ENCODE data around the gene PPP4R2. TPM values are rescaled to one million over a fixed set of nuclear protein-coding genes. Genes with fewer than 3 reads are reported as not detected.

Gene PPP4R2
- total RNA-seq, 2 donors from 2014 or later: 60.3 to 92.9 TPM

DNA sequence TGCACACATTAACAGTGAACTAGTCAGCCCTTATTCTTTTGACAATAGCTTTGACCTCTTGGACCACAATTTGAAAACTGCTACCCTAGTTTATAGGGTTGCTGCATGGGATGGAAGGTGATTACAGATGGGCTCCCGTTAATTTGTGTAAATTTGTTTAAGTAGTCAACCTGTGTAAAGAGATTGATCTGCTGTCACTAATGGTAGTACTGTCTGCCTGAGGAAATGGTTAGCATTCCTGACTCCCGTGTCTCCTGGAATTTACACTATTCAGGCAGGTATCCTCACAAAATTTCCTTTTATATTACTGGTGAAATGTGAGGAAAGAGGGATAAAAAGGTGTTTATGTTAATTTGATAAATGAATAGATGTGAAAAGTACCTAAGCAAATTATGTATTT is 49.6 kb downstream of the PPP4R2 start:
- Histone ChIP-seq H3K9ac (ENCODE audit: low read depth in 2 of 2, low read length in 2 of 2) (no peak overlapping the region), H3K9me3 (no peaks in the 10 kb centered on the region), H3K4me1 (peaks cover 2% of the 10 kb centered on the region), H3K36me3 (no peaks in the 10 kb centered on the region), H3K27me3 (no peaks in the 10 kb centered on the region), H3K4me3 (no peak overlapping the region), H3K27ac (no peak overlapping the region)
- TF ChIP-seq, protein P1, sequence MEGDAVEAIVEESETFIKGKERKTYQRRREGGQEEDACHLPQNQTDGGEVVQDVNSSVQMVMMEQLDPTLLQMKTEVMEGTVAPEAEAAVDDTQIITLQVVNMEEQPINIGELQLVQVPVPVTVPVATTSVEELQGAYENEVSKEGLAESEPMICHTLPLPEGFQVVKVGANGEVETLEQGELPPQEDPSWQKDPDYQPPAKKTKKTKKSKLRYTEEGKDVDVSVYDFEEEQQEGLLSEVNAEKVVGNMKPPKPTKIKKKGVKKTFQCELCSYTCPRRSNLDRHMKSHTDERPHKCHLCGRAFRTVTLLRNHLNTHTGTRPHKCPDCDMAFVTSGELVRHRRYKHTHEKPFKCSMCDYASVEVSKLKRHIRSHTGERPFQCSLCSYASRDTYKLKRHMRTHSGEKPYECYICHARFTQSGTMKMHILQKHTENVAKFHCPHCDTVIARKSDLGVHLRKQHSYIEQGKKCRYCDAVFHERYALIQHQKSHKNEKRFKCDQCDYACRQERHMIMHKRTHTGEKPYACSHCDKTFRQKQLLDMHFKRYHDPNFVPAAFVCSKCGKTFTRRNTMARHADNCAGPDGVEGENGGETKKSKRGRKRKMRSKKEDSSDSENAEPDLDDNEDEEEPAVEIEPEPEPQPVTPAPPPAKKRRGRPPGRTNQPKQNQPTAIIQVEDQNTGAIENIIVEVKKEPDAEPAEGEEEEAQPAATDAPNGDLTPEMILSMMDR (IDR thresholded peaks at IDR 0.05): no peak
- intact Hi-C loops (cut with DNase I): no loop called here
- no peak for DNase-seq

DNA sequence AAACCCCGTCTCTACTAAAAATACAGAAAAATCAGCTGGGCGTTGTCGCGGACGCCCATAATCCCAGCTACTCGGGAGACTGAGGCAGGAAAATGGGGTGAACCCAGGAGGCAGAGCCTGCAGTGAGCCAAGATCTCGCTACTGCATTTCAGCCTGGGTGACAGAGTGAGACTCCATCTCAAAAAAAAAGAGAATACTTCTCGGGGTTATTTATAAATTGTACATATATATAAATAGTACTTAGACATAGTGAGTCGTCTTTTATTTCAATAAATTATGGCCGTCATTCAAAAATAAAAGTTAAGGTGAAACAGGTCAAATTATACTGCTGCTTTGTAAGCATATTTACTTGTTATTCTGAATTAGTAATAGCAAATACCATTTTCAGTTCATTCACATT is 52.7 kb downstream of the PPP4R2 start:
- peaks cover 1% of the 10 kb centered on the region for H3K4me1 ChIP-seq
- DNase-seq: no peak
- TF ChIP-seq, protein P1 (IDR thresholded peaks at IDR 0.05): no peak
- intact Hi-C loops (cut with DNase I): no loop called here
- no peak overlapping the region for H3K9ac ChIP-seq (ENCODE audit: low read depth in 2 of 2, low read length in 2 of 2)
- H3K4me3 ChIP-seq: no peak overlapping the region
- H3K27ac ChIP-seq: no peak overlapping the region
- H3K9me3 ChIP-seq: no peaks in the 10 kb centered on the region
- H3K36me3 ChIP-seq: no peaks in the 10 kb centered on the region
- no peaks in the 10 kb centered on the region for H3K27me3 ChIP-seq

DNA sequence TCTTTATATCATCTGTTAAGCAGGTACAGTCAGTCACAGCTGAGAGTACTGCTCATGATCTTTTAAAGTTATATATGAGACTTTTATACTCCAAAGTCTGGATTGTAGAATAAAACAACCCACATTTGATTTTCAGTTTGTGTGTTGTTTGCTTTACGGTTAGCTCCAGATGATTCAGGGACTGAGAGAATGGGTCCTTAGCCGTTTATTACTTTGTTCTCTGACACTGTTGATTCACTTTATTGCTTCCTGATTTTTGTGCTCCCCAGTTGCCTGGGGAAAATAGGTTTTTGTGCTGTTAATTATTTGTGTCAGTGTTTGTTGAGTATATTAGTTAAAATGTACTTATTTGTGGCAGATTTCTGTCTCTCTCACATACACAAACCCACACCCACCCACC is 56.2 kb downstream of the PPP4R2 start:
- TF ChIP-seq, protein P1 (IDR thresholded peaks at IDR 0.05): no peak
- Histone ChIP-seq H3K36me3 (no peaks in the 10 kb centered on the region), H3K27ac (peak overlapping the region; percentile 15), H3K4me1 (peaks cover 8% of the 10 kb centered on the region), H3K9me3 (no peaks in the 10 kb centered on the region), H3K27me3 (no peaks in the 10 kb centered on the region), H3K9ac (ENCODE audit: low read depth in 2 of 2, low read length in 2 of 2) (peak overlapping the region in 1 of 2 donors; percentile 40), H3K4me3 (no peak overlapping the region)
- no peak for DNase-seq
- intact Hi-C loops (cut with DNase I): loop anchor here (10.0 kb wide), 1 partner anchor 208 kb away; the partner anchor contains the start of gene SHQ1

DNA sequence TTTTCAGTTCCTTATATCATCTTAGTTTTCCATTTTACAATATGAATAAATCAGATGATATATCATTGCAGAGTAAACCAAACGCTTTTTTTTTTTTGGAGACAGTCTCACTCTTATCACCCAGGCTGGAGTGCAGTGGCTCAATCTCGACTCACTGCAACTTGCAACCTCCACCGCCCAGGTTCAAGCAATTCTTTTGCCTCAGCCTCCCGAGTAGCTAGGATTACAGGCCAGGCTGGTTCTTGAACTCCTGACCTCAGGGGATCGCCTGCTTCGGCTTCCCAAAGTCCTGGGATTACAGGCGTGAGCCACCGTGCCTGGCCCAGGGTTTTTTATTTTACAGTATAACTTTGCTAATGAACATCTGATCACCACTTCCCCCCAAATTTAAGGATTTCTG is 59.0 kb downstream of the PPP4R2 start:
- no peaks in the 10 kb centered on the region for H3K27me3 ChIP-seq
- no peak for DNase-seq
- TF ChIP-seq, protein P1 (IDR thresholded peaks at IDR 0.05): no peak
- no peaks in the 10 kb centered on the region for H3K9me3 ChIP-seq
- peaks cover 8% of the 10 kb centered on the region for H3K4me1 ChIP-seq
- peak overlapping the region in 1 of 2 donors; percentile 15 for H3K9ac ChIP-seq (ENCODE audit: low read depth in 2 of 2, low read length in 2 of 2)
- no peak overlapping the region for H3K4me3 ChIP-seq
- no peak overlapping the region for H3K27ac ChIP-seq
- intact Hi-C loops (cut with DNase I): loop anchor here (5.0 to 10.0 kb wide), 2 partner anchors 118 to 211 kb away; partner anchors contain the start of gene SHQ1
- no peaks in the 10 kb centered on the region for H3K36me3 ChIP-seq

DNA sequence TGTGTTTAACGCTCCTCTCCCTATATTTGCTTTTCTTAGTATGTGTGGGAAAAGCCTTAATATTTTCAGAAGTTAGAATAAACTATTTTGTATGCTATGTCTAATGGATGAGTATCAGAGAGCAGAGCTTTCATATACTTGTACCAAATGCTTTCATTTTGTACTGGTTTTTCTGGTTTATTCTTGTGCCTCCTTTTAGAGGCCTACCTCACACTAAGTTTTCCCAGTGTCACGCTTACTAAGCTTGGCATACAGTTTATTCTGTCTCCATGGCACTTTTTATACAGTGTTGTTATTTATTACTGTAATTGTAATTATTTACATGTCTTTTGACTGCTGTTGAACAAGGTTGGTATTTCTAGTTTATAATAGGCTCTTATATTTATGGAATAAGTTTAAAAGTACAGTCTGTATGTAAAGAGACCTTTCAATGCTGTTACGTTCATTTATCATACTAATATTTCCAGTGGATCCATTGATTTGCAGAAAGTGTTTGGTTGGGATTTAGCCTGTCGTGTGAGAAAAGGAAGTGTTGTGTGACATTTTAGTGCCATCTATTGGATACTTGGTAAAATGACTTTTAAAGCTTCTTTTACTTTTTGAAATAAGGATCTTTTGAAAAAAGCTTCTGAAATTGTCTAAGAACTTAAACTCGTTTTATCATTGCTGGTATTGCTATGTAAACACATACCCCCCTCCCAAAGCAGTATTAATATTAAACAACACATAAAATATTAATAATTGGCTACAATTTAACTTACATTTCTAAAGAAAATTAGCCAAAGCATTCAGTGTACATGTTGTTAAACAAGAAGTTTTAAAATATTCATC is 59.6 kb downstream of the PPP4R2 start:
- DNase-seq: no peak
- no peaks in the 10 kb centered on the region for H3K9me3 ChIP-seq
- no peak overlapping the region for H3K4me3 ChIP-seq
- intact Hi-C loops (cut with DNase I): loop anchor here (5.0 to 10.0 kb wide), 2 partner anchors 119 to 211 kb away; partner anchors contain the start of gene SHQ1
- H3K27me3 ChIP-seq: no peaks in the 10 kb centered on the region
- no peak overlapping the region for H3K27ac ChIP-seq
- peaks cover 8% of the 10 kb centered on the region for H3K4me1 ChIP-seq
- H3K9ac ChIP-seq (ENCODE audit: low read depth in 2 of 2, low read length in 2 of 2): peak overlapping the region in 1 of 2 donors; percentile 15
- no peaks in the 10 kb centered on the region for H3K36me3 ChIP-seq
- TF ChIP-seq, protein P1 (IDR thresholded peaks at IDR 0.05): peak; percentile 35
